Measurements from ENCODE around the gene CDH13. TPM values are rescaled to one million over a fixed set of nuclear protein-coding genes. Genes with fewer than 3 reads are reported as not detected.

Gene CDH13
- total and polyA plus RNA-seq, 2 experiments from 2014 or later: 1.2 to 1.5 TPM

DNA sequence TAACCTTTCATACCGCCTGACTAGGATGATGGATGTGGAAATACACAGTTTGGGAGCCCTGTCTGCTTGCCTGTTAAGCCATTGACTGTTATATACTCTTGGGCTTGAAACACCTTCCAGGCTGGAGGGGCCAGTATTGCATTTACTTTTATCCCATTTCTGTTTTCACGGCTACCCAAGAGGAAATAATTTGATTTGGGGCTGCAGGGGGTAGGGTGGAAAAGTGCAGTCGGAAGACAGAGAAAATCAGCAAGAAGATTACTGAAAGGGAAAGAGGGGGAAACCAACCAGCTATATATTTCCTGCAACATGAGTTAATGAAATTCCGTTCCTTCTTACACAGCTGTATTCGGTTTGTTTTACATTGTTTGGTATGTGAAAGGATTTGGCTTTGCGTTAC is 202.5 kb downstream of the CDH13 start:
- Histone ChIP-seq H3K9me3 (ENCODE audit: low read depth) (no peaks in the 10 kb centered on the region), H4K20me1 (ENCODE audit: insufficient read depth, poor library complexity, severe bottlenecking) (no peaks in the 10 kb centered on the region), H3K79me2 (no peaks in the 10 kb centered on the region), H3K4me2 (no peak overlapping the region), H3K27ac (no peak overlapping the region), H2AFZ (no peak overlapping the region), H3K27me3 (no peaks in the 10 kb centered on the region), H3K9me2 (replicated peaks; ENCODE audit: insufficient read depth) (no peaks in the 10 kb centered on the region), H3K36me3 (replicated peaks; ENCODE audit: insufficient read depth, low read depth) (no peaks in the 10 kb centered on the region), H3K4me1 (ENCODE audit: insufficient read depth) (no peaks in the 10 kb centered on the region), H3K4me3 (no peak overlapping the region)
- WGBS (ENCODE audit: low lambda C conversion rate, missing lambda C conversion rate): 83% methylated on average over 6 of the region's 6 CpGs
- DNase-seq (ENCODE audit: low spot score): no peak
- TF ChIP-seq EZH2 (IDR thresholded peaks at IDR 0.05; ENCODE audit: borderline replicate concordance) (no peak), EZH2phosphoT487 (IDR thresholded peaks at IDR 0.05; ENCODE audit: low read depth, severe bottlenecking, unreplicated experiment) (no peak)
- TF ChIP-seq, protein P1, sequence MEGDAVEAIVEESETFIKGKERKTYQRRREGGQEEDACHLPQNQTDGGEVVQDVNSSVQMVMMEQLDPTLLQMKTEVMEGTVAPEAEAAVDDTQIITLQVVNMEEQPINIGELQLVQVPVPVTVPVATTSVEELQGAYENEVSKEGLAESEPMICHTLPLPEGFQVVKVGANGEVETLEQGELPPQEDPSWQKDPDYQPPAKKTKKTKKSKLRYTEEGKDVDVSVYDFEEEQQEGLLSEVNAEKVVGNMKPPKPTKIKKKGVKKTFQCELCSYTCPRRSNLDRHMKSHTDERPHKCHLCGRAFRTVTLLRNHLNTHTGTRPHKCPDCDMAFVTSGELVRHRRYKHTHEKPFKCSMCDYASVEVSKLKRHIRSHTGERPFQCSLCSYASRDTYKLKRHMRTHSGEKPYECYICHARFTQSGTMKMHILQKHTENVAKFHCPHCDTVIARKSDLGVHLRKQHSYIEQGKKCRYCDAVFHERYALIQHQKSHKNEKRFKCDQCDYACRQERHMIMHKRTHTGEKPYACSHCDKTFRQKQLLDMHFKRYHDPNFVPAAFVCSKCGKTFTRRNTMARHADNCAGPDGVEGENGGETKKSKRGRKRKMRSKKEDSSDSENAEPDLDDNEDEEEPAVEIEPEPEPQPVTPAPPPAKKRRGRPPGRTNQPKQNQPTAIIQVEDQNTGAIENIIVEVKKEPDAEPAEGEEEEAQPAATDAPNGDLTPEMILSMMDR (IDR thresholded peaks at IDR 0.05; ENCODE audit: poor library complexity): no peak

DNA sequence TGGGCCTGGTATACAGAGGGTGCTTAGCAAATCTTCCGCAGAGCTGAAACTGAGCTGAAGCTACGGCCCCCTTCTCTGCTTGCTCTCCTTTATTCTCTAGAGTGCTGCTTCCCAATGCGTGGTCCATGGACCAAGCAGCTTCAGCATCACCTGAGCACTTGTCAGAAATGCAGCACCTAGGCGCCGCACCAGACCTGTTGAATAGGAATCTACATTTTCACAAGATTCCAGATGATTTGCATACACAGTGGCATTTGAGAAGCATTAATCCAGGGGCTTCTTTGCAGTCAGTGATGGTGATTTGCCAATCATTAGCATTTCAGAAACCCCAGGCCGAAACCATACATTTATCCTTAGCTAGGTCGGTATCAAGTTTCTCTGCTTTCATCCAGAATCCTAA is 204.2 kb downstream of the CDH13 start:
- no peak overlapping the region for H2AFZ ChIP-seq
- H3K79me2 ChIP-seq: no peaks in the 10 kb centered on the region
- H3K9me3 ChIP-seq (ENCODE audit: low read depth): no peaks in the 10 kb centered on the region
- no peaks in the 10 kb centered on the region for H3K27me3 ChIP-seq
- H3K4me1 ChIP-seq (ENCODE audit: insufficient read depth): no peaks in the 10 kb centered on the region
- H3K36me3 ChIP-seq (replicated peaks; ENCODE audit: insufficient read depth, low read depth): no peaks in the 10 kb centered on the region
- no peak overlapping the region for H3K27ac ChIP-seq
- TF ChIP-seq, protein P1 (IDR thresholded peaks at IDR 0.05; ENCODE audit: poor library complexity): no peak
- TF ChIP-seq EZH2phosphoT487 (IDR thresholded peaks at IDR 0.05; ENCODE audit: low read depth, severe bottlenecking, unreplicated experiment) (no peak), EZH2 (IDR thresholded peaks at IDR 0.05; ENCODE audit: borderline replicate concordance) (no peak)
- H4K20me1 ChIP-seq (ENCODE audit: insufficient read depth, poor library complexity, severe bottlenecking): no peaks in the 10 kb centered on the region
- H3K9me2 ChIP-seq (replicated peaks; ENCODE audit: insufficient read depth): no peaks in the 10 kb centered on the region
- 78% methylated on average over 7 of the region's 7 CpGs for WGBS (ENCODE audit: low lambda C conversion rate, missing lambda C conversion rate)
- no peak overlapping the region for H3K4me2 ChIP-seq
- DNase-seq (ENCODE audit: low spot score): no peak
- no peak overlapping the region for H3K4me3 ChIP-seq

DNA sequence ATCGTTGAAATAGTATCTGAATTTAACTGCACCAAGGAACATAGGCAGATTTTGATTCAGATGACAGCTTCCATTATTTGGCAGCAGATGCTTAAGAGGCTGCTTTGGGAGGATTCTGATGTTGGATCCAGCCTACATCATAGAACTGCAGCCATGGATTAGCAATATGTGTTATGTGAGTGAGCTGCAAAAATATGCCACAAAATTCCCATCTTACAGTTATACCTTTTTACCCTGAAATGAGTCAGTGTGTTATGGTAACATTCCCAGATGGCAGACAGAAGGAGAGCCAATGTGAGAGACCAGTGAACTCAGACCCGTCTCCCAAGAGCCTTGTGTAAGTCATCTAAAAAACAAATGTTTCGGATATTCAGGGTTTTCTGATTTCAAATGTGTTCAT is 206.1 kb downstream of the CDH13 start:
- 86% methylated on average over 3 of the region's 3 CpGs for WGBS (ENCODE audit: low lambda C conversion rate, missing lambda C conversion rate)
- no peaks in the 10 kb centered on the region for H3K9me3 ChIP-seq (ENCODE audit: low read depth)
- no peak for DNase-seq (ENCODE audit: low spot score)
- no peaks in the 10 kb centered on the region for H3K27me3 ChIP-seq
- TF ChIP-seq, protein P1 (IDR thresholded peaks at IDR 0.05; ENCODE audit: poor library complexity): no peak
- TF ChIP-seq EZH2 (IDR thresholded peaks at IDR 0.05; ENCODE audit: borderline replicate concordance) (no peak), EZH2phosphoT487 (IDR thresholded peaks at IDR 0.05; ENCODE audit: low read depth, severe bottlenecking, unreplicated experiment) (no peak)
- no peak overlapping the region for H3K27ac ChIP-seq
- no peak overlapping the region for H3K4me2 ChIP-seq
- H3K4me1 ChIP-seq (ENCODE audit: insufficient read depth): no peaks in the 10 kb centered on the region
- H3K36me3 ChIP-seq (replicated peaks; ENCODE audit: insufficient read depth, low read depth): no peaks in the 10 kb centered on the region
- no peaks in the 10 kb centered on the region for H3K79me2 ChIP-seq
- no peak overlapping the region for H3K4me3 ChIP-seq
- H4K20me1 ChIP-seq (ENCODE audit: insufficient read depth, poor library complexity, severe bottlenecking): no peaks in the 10 kb centered on the region
- no peaks in the 10 kb centered on the region for H3K9me2 ChIP-seq (replicated peaks; ENCODE audit: insufficient read depth)
- H2AFZ ChIP-seq: no peak overlapping the region

All from hepatocyte (in vitro differentiated cells).